HG03469 (cell line): ENCODE measurements around the gene MAP7.
"Not testable (repeated sequence)": the region's sequence is repeated elsewhere in the genome, so short reads cannot be mapped to it uniquely, and the experiment has no call there.

ENCODE experiments used
- ATAC-seq: cut with Tn5 transposase; IDR thresholded peaks from one replicate; pipeline ENCODE4 v1.9.1; 2021; ENCODE audit warnings: mild to moderate bottlenecking, moderate library complexity, moderate number of reproducible peaks; ENCODE audit not compliant: unreplicated experiment

The MAP7 gene

GRCh38 chr6:136474241-136474640, 76.0 kb downstream of the MAP7 start:
- no peak for ATAC-seq

- ATAC-seq = no peak
Observed at GRCh38 chr6:136471922-136472321, 78.3 kb downstream of the MAP7 start.

- ATAC-seq = no peak
Observed at GRCh38 chr6:136471372-136471771, 78.8 kb downstream of the MAP7 start.

- no peak for ATAC-seq
Observed at GRCh38 chr6:136470044-136470443, 80.2 kb downstream of the MAP7 start.

- ATAC-seq = no peak
Observed at GRCh38 chr6:136469154-136469553, 81.1 kb downstream of the MAP7 start.

GRCh38 chr6:136468711-136469110, 81.5 kb downstream of the MAP7 start:
- no peak for ATAC-seq

- no peak for ATAC-seq
Observed at GRCh38 chr6:136467186-136467585, 83.0 kb downstream of the MAP7 start.

- ATAC-seq = no peak
Observed at GRCh38 chr6:136466777-136467176, 83.4 kb downstream of the MAP7 start.

GRCh38 chr6:136465766-136466303, 84.4 kb downstream of the MAP7 start:
- no peak for ATAC-seq

- ATAC-seq = no peak
Observed at GRCh38 chr6:136464874-136465273, 85.3 kb downstream of the MAP7 start.

GRCh38 chr6:136464148-136464547, 86.1 kb downstream of the MAP7 start:
- no peak for ATAC-seq

GRCh38 chr6:136463743-136464142, 86.5 kb downstream of the MAP7 start:
- ATAC-seq = no peak

GRCh38 chr6:136446579-136447187, 103.5 kb downstream of the MAP7 start:
- no peak for ATAC-seq

GRCh38 chr6:136446145-136446544, 104.1 kb downstream of the MAP7 start:
- no peak for ATAC-seq

- ATAC-seq = no peak
Observed at GRCh38 chr6:136445063-136445462, 105.2 kb downstream of the MAP7 start.

GRCh38 chr6:136440203-136440602, 110.0 kb downstream of the MAP7 start:
- ATAC-seq = no peak

GRCh38 chr6:136439514-136440190, 110.6 kb downstream of the MAP7 start:
- ATAC-seq = no peak

GRCh38 chr6:136438441-136438840, 111.8 kb downstream of the MAP7 start:
- no peak for ATAC-seq

- no peak for ATAC-seq
Observed at GRCh38 chr6:136437246-136437645, 113.0 kb downstream of the MAP7 start.

GRCh38 chr6:136435101-136435500, 115.1 kb downstream of the MAP7 start:
- no peak for ATAC-seq

GRCh38 chr6:136431306-136431705, 118.9 kb downstream of the MAP7 start:
- ATAC-seq = not testable (repeated sequence)

- no peak for ATAC-seq
Observed at GRCh38 chr6:136429264-136430065, 120.8 kb downstream of the MAP7 start.
